Lower leg skin (tissue), 3 donors: ENCODE measurements around the gene HEXD.

ENCODE experiments used
- CTCF ChIP-seq, 3 donors: fragments of 450-650 bp; IDR thresholded peaks; one replicate each; pipeline ENCODE4 v1.5.1; 2016; ENCODE audit warnings: antibody characterized with exemption in 3 of 3, mild to moderate bottlenecking in 3 of 3, moderate library complexity in 2 of 3
- POLR2A ChIP-seq, 2 donors: fragments of 450-650 bp; IDR thresholded peaks; one replicate each; pipeline ENCODE4 v1.6.1; 2016 to 2017; ENCODE audit warnings: antibody characterized with exemption in 2 of 2, mild to moderate bottlenecking in 1 of 2, moderate library complexity in 1 of 2

- no peak for TF ChIP-seq CTCF (IDR thresholded peaks at IDR 0.05)
- no peak for TF ChIP-seq POLR2A (IDR thresholded peaks at IDR 0.05)
Observed at GRCh38 chr17:82444941-82445521, 26.9 kb downstream of the HEXD start.
